Inflammatory macrophage (primary cell): ENCODE results near the gene SPPL2C.

Source experiments
- DNase-seq, 2 donors: peaks; one replicate each; pipeline ENCODE4 v3.0.0-alpha.2; 2020 to 2022

SPPL2C gene

GRCh38 chr17:45828582-45829133, 16.0 kb upstream of the SPPL2C start:
- no peak for DNase-seq

- DNase-seq = no peak
These were observed 10.8 kb upstream of the SPPL2C start for GRCh38 chr17:45833920-45834319.

DNA sequence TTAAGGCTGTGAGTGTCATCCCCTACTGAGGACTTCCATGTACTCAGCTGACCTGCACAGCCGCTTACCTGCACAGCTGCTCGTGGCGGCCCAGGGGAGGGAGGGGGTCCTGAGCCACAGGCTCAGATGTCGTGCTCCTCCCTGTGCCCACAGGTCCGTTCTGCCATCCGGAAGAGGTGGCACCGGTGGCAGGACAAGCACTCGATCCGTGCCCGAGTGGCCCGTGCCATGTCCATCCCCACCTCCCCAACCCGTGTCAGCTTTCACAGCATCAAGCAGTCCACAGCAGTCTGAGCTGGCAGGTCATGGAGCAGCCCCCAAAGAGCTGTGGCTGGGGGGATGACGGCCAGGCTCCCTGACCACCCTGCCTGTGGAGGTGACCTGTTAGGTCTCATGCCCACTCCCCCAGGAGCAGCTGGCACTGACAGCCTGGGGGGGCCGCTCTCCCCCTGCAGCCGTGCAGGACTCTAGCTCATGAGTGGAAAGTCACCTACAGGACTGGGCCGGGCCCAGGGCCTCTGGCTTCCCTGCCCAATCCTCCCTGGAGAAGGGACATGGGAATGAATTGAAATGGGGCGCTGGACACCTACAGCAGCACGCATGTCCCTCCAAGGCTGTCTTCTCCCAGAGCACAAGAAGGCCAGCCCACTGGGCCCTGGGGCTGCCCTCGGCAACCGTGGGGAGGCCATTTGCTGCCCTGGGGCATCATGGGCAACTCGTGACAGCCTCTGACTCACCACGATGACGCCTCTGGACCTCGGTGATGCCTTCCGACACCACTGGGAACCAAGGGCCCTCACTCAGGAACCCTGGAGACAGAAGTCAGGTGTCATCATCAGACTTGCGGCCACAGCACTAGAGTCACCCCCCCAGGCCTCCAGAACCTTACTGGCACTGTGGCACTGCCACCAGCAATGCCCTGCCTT, 9.9 kb upstream of the SPPL2C start:
- DNase-seq = no peak

DNA sequence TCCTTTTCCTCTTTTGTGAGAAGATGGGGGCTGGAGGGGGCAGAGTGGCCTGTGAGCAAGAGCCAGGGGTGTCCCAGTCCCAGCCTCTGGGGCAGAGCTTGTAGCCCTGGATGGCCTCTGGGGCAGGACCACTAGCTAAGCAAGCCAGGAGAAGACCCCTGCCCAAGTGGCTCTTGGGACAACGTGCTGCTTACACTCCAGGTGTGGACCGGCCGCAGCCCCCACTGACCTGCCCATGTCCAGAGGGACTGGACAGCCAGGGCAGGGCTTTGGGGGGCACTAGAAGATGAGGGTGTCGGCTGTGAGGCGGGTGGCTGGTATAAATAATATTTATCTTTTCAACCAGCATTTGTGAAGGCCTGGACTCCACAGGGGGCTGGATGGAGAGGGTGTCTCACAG, 9.2 kb upstream of the SPPL2C start:
- DNase-seq = no peak

DNA sequence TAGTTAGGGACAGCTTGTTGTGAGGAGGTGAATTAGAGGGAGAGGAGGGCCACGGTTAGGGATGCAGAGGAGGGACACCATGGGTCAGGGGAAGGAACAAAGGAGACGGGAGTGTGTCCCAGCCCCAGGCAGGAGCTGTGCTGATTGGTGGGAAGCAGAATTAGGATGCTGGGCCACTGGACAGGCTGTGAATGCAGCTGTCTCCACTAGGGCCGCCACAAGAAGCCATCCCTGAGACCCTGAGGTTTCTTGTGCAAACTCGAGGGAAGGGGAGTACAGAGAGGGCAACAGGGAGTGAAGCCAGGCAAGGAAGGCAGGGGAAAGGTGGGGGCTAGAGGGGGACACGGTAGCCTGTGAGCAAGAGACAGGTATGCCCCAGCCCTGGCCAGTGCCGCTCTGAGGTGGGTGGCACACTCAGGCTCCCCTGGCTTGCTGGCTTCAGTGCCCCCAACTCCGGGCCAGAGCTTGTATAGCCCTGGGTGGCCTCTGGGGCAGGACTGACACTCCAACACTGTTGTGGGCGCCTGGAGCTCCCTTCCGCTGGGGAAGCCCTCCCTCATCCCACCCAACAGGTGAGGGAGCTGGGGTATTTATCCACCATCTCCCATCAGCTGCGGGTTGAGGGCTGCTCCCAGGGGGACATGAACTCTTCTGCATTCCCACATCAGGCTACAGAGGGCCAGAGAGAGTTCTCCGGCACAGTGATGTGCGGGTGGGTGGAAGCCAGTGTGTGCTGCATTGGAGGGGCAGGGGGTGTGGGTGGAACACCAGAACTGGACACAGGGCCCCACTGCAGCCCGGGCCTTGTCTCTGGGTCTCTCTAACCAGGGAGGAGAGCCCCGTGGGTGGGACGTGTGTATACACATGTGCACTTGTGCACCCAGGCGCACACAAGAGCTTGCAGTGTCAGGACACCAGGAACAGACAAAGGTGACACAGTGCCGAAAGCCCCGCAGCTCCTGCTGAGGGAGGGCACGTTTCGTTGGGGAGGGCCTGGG, 8.3 kb upstream of the SPPL2C start:
- no peak for DNase-seq

DNA sequence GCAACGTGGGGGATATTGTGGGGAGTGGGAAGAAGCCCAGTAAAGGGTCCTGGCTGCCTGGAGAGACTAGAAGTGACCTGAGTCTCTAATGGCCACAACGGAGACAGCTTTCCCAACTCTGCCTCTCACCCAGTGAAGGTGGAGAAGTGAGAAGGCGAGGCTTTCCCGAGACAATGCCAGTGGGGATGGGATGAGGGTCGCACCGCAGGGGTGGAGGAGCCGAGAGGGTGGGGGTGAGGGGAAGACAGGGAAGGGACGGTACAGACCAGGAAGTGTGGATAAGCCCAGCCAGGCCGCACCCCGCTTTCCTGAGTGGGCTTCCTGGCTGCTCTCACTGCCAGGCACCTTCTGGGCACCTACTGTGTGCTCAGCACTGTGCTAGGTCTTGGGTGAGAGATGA, 7.5 kb upstream of the SPPL2C start:
- DNase-seq = no peak

- DNase-seq = no peak
These were observed 7.1 kb upstream of the SPPL2C start for GRCh38 chr17:45837603-45838002.

GRCh38 chr17:45838751-45839295, 5.9 kb upstream of the SPPL2C start:
- no peak for DNase-seq

DNA sequence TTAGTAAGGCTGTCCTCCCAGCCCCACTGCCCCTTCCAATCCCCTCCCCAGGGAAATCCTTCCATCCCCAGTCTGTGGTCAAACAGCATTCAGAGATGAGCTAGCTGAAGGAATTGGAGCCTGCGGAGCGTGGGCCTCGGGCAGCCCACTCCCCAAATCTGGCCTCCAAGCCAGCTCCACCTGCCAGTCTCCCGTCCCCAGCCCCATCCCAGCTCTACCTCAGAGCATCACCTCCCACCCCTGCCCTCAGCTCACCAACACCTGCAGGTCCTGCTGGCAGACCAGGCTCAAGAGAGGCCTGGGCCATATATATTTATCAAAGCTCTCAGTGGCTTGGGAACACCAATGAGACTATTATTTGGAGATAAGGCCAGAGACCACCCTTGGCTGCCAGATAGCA, 5.2 kb upstream of the SPPL2C start:
- no peak for DNase-seq

DNA sequence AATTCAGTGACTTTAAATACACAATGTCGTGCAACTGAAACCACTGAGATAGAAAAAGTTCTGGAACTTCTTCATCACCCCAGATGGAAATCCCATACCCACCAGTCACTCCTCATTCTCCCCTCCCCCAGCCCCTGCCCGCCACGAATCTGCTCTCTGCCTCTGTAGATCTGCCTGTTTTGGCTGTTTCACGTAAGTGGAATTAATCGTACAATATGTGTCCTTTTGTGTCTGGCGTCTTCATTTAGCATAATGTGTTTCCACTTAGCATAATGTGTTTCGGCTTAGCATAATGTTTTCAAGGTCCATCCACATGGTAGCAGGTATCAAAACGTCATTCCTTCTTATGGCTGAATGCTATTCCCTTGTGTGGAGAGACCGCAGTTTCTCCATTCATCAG, 3.5 kb upstream of the SPPL2C start:
- DNase-seq = no peak

DNA sequence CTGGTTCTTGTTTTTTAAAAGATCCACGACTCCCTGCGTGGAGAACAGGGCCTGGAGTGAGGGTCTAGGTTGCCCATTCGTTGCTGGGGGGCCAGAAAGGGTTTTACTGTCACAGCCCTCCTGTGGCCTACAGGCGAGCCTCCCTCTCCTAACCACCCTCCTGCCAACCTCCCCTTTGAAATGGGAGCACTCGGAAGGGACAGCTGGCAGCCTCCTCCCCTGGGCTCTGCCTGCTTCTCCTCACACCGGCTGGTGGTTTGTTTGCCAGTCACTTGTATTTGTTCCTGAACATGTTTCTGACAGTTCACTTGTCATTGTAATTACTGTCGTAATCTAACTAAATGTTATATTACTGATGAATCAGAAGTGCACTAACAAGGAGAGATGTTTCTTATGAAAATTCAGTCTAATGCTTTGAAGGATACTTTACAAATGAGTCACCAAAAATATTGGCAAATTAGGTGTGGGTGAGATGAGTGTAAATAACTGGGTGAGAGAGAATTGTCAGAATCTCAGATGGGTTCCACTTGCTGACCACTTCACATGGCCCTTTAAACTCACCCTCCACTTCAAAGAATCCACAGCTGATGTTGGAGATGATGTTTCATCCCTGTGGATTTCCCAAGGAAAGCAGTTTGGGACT, 2.7 kb upstream of the SPPL2C start:
- DNase-seq = no peak

DNA sequence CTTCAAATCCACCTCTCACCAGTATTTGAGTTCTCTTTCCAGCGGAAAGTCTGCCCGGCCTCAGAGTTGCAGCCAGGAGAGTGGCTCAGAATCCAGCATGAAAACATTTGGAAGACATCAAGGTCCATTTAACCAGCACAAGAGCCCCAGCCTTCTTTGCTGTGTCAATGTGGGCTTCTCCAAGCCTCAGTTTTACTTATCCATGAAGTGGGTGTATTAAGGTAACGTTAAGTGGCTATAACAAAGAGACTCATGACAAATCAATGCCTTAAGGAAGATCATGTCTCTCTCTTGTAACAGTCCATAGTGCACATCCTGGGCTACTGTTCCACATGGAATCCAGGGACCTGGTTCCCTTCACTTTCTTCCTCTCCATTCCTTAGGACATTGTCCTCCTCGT, 959 bp upstream of the SPPL2C start:
- no peak for DNase-seq

GRCh38 chr17:45845376-45846185, 900 bp downstream of the SPPL2C start:
- DNase-seq = no peak

DNA sequence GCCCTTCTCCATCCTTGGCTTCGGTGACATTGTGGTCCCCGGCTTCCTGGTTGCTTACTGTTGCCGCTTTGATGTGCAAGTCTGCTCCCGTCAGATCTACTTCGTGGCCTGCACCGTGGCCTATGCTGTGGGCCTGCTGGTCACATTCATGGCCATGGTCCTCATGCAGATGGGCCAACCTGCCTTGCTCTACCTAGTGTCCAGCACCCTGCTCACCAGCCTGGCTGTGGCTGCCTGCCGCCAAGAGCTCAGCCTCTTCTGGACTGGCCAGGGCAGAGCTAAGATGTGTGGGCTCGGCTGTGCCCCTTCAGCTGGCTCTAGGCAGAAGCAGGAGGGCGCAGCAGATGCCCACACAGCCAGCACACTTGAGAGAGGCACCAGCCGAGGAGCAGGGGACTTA, 1.5 kb downstream of the SPPL2C start:
- DNase-seq = no peak

DNA sequence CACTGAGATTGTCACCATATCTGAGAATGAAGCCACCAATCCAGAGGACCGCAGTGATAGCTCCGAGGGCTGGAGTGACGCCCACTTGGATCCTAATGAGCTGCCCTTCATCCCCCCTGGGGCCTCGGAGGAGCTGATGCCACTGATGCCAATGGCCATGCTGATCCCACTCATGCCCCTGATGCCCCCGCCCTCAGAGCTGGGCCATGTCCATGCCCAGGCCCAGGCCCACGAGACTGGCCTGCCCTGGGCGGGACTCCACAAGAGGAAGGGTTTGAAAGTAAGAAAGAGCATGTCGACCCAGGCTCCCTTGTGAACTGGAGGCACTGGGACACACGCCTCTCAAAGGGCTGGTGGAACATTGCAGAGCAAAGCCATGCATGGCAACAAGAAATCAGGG, 2.0 kb downstream of the SPPL2C start:
- DNase-seq = no peak

- DNase-seq = no peak
These were observed 2.4 kb downstream of the SPPL2C start for GRCh38 chr17:45847101-45847500.

DNA sequence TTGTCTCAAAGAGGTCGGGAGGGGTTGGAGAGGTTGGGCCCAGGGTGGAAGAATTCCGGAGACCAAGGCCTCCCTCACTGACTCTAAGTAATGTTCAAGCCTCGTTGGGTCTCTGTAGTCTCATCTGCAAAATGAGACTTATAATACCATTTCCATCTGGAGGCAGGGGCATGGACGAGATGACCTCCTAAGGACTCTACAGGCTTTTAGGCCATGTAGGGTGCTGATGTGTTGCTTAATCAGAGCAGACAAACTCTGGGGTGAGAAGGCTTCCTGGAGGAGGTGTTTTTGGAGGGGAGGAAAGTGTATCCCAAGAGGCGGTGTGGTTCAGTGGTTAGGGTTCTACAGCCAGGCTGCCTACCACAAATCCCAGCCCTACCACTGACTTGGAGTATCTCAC, 3.1 kb downstream of the SPPL2C start:
- DNase-seq = no peak

DNA sequence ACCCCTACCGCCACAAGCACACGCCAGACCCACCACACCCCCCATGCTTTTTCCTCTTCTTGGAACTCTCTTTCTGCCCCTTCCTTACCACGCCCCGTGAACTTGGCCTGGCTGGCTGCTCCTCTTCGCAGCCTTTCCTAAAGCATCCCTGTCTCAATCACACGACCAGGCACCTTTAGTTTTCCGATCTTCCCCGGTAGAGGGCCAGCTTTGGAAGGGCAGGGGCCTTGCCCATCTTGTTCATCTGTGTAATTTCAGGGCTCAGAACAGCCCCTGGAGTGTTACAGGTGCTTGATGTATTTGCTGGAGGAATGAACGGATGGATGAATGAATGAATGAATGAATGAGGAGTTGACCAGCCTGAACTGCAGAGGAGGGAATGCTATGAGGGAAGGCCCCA, 3.7 kb downstream of the SPPL2C start:
- DNase-seq = no peak

- DNase-seq = no peak
These were observed 4.3 kb downstream of the SPPL2C start for GRCh38 chr17:45848868-45849535.

DNA sequence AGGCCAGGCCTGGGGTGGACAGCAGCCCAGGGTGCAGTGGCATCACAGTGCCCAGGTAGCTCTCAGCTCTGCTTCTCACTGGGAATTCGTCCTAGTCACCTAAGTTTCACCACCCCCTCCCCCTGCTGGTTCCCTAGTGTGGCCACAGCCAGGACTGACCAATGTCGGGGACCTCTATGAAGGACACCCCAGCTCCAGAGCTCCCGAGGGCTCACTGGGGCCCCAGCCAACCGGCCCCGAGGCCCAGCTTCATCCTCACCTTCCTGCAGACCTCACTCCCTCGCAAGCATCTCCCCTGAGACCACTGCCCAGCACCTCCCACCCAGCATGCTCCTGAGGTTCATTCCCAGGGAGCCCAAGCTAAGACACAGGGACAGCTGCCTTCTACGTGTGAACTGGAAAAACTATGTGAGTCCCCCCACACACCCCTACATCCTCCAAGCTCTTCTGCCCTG, 4.9 kb downstream of the SPPL2C start:
- no peak for DNase-seq

- DNase-seq = no peak
These were observed 5.3 kb downstream of the SPPL2C start for GRCh38 chr17:45850011-45850410.
